GM12864 (cell line): ENCODE measurements around the gene UQCR11.

Experiments
- DNase-seq: peaks from one replicate; pipeline ENCODE4 v3.0.0-alpha.2; 2011; ENCODE audit warnings: low read depth
- H3K4me3 ChIP-seq: 2 replicates; pipeline ENCODE4 v1.5.1; 2011; ENCODE audit warnings: mild to moderate bottlenecking, low read depth, low read length, control low read depth
- CTCF ChIP-seq: IDR thresholded peaks from 2 replicates; pipeline ENCODE4 v1.5.1; 2011; ENCODE audit warnings: low read depth, mild to moderate bottlenecking, moderate library complexity, low read length, control low read depth, inconsistent platforms; ENCODE audit errors: missing control alignments

UQCR11 gene

GRCh38 chr19:1599460-1599846 lies 5.8 kb downstream of the UQCR11 start:
- DNase-seq = no peak
- no peak for TF ChIP-seq CTCF
- H3K4me3 ChIP-seq = no peak overlapping the region

DNA sequence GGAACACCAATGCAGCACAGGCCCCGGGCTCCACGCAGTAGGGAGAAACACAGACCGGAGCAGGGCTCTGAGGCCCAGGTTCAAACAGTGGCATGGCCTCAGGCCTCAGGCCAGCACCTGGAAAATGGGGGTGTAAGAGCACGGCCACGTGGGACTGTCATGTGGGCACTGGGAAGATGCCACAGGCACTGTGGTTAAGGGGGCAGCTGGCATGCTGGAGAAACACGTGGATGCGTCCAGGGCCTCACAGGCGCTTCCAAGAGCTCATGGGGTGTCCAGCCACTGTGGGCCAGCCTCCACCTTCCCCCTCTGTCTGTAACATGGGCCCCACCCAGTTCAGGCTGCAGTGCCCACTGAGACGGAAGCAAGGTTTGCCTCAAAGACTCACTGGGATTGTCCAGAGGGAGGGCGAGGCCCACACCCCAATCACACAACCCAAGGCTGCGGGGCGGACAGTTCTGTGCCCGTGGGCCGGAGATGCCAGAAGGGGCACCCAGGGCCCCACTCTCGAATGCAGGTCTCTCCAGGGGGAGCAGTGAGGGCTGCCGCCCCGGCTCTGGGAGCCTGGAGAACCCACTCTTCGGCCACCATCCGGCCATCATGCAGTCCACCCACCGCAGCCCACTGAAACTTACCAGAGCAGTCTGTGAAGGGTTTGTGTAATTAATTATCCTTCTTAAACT lies 6.3 kb downstream of the UQCR11 start:
- TF ChIP-seq CTCF = no peak
- DNase-seq = no peak
- H3K4me3 ChIP-seq = no peak overlapping the region

- TF ChIP-seq CTCF = no peak
- no peak for DNase-seq
- peak overlapping the region; percentile 84 for H3K4me3 ChIP-seq
These were observed 11.8 kb downstream of the UQCR11 start for GRCh38 chr19:1593501-1593772.

DNA sequence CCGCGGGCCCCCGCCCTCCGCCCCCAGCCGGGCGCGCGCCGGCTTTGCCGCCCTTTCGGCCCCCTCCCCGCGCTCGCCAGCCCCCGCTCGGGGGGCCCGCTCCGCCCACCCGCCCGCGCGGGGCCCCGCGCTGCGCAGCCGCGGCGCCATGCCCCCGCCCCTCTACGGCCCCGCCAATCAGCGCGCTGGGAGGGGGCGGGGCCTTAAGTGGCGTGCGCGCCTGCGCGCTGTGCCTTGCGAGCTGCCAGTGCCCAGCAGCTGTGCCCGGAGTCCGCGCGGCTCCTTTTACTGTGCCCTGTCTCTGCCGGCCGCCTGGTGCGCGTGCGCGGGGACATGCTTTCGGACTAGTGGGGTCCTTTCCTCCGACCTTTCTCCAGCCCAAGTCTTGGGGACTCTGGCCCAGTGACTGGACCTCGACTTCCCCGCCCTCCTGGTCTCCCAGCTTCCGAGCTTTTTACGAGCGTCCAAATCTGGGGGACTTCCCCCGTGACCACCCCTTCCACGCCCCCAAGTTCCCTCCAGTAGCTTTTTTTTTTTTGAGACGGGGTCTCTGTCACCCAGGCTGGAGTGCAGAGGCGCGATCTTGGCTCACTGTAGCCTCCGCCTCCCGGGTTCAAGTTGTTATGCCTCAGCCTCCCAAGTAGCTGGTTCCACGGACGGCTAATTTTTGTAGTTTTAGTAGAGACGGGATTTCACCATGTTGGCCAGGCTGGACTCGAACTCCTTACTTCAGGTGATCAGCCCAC lies 12.3 kb downstream of the UQCR11 start, which contains the start of gene MBD3:
Gene MBD3 (minus strand): TSS at position 111 of the 746 bp plus-strand sequence. CDS start 234 bp downstream, outside the sequence.
- TF ChIP-seq CTCF = no peak
- peak; percentile 68 for DNase-seq

DNA sequence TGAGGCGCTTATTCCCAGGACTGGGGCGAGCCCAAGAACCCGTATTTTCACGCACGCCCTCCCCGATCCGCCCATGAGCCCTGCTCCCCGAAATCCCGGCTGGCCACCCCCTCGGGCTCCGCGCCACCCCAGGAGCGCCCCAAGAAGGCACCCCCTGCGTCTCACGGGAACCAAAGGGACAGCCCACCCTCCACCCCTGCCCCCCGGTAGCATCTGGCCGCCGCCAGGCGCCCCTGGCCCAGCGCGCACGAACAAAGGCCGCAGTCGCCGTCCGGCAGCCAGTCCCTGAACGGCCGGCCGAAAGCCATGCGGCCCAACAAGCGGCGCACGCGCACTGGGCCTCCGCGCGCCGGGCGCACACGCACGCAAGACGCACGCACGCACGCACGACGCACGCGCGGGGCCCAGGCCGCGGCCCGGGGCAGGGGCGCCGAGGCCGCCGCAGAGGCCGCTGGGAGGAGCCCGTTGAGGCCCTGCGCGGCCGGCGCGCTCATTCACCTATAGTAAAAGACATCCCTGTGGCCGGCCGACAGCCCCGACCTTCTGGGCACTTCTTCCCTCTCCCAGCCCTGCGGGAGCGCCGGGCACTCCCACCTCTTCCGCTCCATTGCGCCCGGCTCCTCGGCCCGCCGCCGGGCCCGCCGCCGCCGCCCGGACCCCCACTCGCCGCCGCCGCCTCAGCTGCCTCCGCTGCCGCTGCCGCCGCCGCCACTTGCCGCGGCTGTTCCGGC lies 13.1 kb downstream of the UQCR11 start:
- DNase-seq = peak; percentile 58
- no peak for TF ChIP-seq CTCF

More for the DNA sequence above, 12.3 kb downstream of the UQCR11 start, which contains the start of gene MBD3:
- H3K4me3 ChIP-seq = peak within 1 kb of the TSS; percentile 85

DNA sequence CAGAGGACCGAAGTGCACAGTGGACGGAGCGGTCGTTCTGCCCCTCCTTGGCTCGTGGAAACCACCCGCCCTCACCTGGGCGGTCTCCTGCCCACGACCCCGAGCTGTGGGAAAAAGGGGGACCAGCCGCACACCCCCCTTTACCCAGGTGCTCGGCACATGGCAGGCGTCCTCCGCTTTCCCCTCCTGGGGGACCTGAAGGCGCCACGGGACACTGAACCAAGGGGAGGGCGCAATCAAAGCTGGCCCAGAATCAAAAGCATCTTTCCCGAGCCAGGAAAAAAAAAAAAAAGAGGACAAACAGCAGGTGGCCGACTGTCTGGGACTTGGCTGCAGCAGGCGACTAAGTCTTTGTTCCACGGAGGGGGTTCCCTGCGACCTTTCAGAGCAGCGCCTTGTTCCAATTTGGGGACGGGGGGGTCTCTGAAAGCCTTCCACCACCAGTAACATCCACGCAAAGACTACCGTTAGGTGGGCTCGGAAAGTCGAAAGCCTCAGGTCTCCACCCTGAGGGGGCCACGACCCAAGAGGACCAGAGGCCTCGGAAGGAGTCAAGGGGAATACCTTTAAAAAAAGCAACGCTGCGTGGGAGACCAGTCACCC lies 13.7 kb downstream of the UQCR11 start:
- no peak for DNase-seq
- TF ChIP-seq CTCF = no peak
- peak overlapping the region; percentile 85 for H3K4me3 ChIP-seq

More for the DNA sequence above, 13.1 kb downstream of the UQCR11 start:
- peak overlapping the region; percentile 85 for H3K4me3 ChIP-seq
